Urinary bladder (tissue), 4 donors: ENCODE measurements around the gene SH3PXD2B. TPM values are rescaled to one million over a fixed set of nuclear protein-coding genes. Genes with fewer than 3 reads are reported as not detected.
"Not testable (repeated sequence)": the region's sequence is repeated elsewhere in the genome, so short reads cannot be mapped to it uniquely, and the experiment has no call there.

Experiments
- DNase-seq: peaks from one replicate; pipeline ENCODE4 v3.0.0-alpha.2; 2015; ENCODE audit errors: extremely low spot score
- H3K27ac ChIP-seq: one replicate; pipeline ENCODE4 v1.5.1; 2013; ENCODE audit warnings: low read depth, mild to moderate bottlenecking, moderate library complexity
- H3K36me3 ChIP-seq: one replicate; pipeline ENCODE4 v1.6.1; 2013; ENCODE audit warnings: mild to moderate bottlenecking, moderate library complexity; ENCODE audit not compliant: insufficient read depth
- H3K4me1 ChIP-seq: one replicate; pipeline ENCODE4 v1.6.1; 2013; ENCODE audit warnings: mild to moderate bottlenecking, moderate library complexity; ENCODE audit not compliant: insufficient read depth
- H3K4me3 ChIP-seq: one replicate; pipeline ENCODE4 v1.5.1; 2013; ENCODE audit warnings: low read depth, low read length
- WGBS: extraction: QIAGEN DNeasy Blood & Tissue Kit; methylation state at CpG from one replicate; pipeline ENCODE4 v1.1.7; 2013; 5-methylcytosine and 5-hydroxymethylcytosine counted together
- polyA plus RNA-seq: library from polyadenylated mRNA; stranded (reverse); fragments of 200-250 nt; gene quantifications from one replicate; pipeline ENCODE4 v1.2.3, GENCODE V29; 2013
- total RNA-seq: library from RNA; depleted of rRNA; stranded (reverse); fragments of >200 nt; gene quantifications from one replicate; pipeline ENCODE4 v1.2.3, GENCODE V29; 2014
- donor health status: healthy with polysubstance abuse.
- donor health status: healthy.

Gene SH3PXD2B
- total and polyA plus RNA-seq, 2 donors = 24.3 to 39.4 TPM

GRCh38 chr5:172370648-172371545 is 83.4 kb downstream of the SH3PXD2B start:
- Histone ChIP-seq H3K4me3 (no peak overlapping the region), H3K36me3 (no peaks in the 10 kb centered on the region), H3K4me1 (no peaks in the 10 kb centered on the region), H3K27ac (no peak overlapping the region)
- 63% methylated on average over 4 of the region's 4 CpGs for WGBS
- no peak for DNase-seq

GRCh38 chr5:172370237-172370640 is 84.1 kb downstream of the SH3PXD2B start:
- 78% methylated on average over 4 of the region's 4 CpGs for WGBS
- DNase-seq = no peak
- no peaks in the 10 kb centered on the region for H3K36me3 ChIP-seq
- H3K4me1 ChIP-seq = no peaks in the 10 kb centered on the region
- H3K4me3 ChIP-seq = no peak overlapping the region
- H3K27ac ChIP-seq = no peak overlapping the region

- H3K4me1 ChIP-seq, H3K4me3 ChIP-seq, DNase-seq, H3K36me3 ChIP-seq, H3K27ac ChIP-seq: not testable (repeated sequence)
- 98% methylated on average over 3 of the region's 3 CpGs for WGBS
These were observed 85.6 kb downstream of the SH3PXD2B start for GRCh38 chr5:172368699-172369098.

GRCh38 chr5:172365948-172366608 is 88.2 kb downstream of the SH3PXD2B start:
- DNase-seq = no peak
- H3K4me3 ChIP-seq = no peak overlapping the region
- H3K4me1 ChIP-seq = no peaks in the 10 kb centered on the region
- WGBS = 94% methylated on average over 4 of the region's 4 CpGs
- H3K27ac ChIP-seq = no peak overlapping the region
- H3K36me3 ChIP-seq = no peaks in the 10 kb centered on the region

- Histone ChIP-seq H3K4me3 (no peak overlapping the region), H3K36me3 (no peaks in the 10 kb centered on the region), H3K27ac (no peak overlapping the region), H3K4me1 (no peaks in the 10 kb centered on the region)
- WGBS = 91% methylated on average over 2 of the region's 2 CpGs
- no peak for DNase-seq
These were observed 89.6 kb downstream of the SH3PXD2B start for GRCh38 chr5:172364773-172365172.

- Histone ChIP-seq H3K4me1 (no peaks in the 10 kb centered on the region), H3K4me3 (no peak overlapping the region), H3K27ac (no peak overlapping the region), H3K36me3 (no peaks in the 10 kb centered on the region)
- 94% methylated on average over 4 of the region's 4 CpGs for WGBS
- no peak for DNase-seq
These were observed 91.6 kb downstream of the SH3PXD2B start for GRCh38 chr5:172362755-172363154.

- Histone ChIP-seq H3K4me3 (no peak overlapping the region), H3K27ac (no peak overlapping the region), H3K36me3 (no peaks in the 10 kb centered on the region), H3K4me1 (no peaks in the 10 kb centered on the region)
- 73% methylated on average over 9 of the region's 9 CpGs for WGBS
- DNase-seq = no peak
These were observed 92.6 kb downstream of the SH3PXD2B start for GRCh38 chr5:172361566-172362238.

DNA sequence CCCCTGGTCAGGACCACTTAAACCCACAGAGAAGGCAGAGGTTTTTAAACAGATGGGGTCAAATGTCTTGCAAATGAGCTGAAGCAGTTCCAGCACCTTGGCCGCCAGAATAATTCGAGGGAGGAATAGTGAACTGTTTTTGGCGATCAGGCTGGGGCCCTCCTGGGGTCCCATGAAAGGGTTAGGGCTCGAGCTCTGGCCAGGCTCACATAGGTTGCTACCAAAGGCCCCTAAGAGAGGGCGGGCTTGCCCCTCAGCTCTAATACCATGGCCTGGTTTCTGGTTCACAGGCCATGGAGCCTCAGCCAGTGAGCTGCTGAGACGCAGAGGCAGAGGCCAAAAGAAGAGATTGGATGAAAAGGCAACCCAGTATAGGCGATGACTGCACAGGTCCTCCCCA is 96.0 kb downstream of the SH3PXD2B start:
- no peaks in the 10 kb centered on the region for H3K4me1 ChIP-seq
- no peak overlapping the region for H3K4me3 ChIP-seq
- no peak for DNase-seq
- WGBS = 89% methylated on average over 7 of the region's 7 CpGs
- H3K36me3 ChIP-seq = no peaks in the 10 kb centered on the region
- no peak overlapping the region for H3K27ac ChIP-seq

GRCh38 chr5:172356527-172356926 is 97.8 kb downstream of the SH3PXD2B start:
- DNase-seq = no peak
- WGBS = 96% methylated on average over 10 of the region's 10 CpGs
- H3K27ac ChIP-seq = no peak overlapping the region
- no peak overlapping the region for H3K4me3 ChIP-seq
- H3K36me3 ChIP-seq = no peaks in the 10 kb centered on the region
- H3K4me1 ChIP-seq = no peaks in the 10 kb centered on the region

DNA sequence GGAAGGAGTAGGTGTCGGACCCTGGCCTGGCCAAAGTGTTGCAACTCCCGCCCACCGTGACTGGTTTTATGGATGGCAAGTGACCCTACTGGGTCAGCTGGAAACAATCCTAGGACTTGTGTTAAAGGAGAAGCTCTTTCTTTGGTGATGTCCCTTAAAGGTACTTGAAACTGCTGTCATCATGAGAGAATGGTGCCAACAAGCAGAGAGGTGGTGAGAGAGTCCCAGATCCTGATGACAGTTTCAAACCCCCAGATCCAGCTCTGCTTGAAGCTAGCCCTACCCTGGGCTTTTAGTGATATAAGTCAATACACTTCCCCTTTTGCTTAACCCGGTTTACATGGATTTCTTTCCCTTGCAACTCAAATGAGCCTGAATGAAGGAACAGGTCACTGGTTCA is 98.3 kb downstream of the SH3PXD2B start:
- no peak overlapping the region for H3K27ac ChIP-seq
- WGBS = 77% methylated on average over 4 of the region's 4 CpGs
- no peaks in the 10 kb centered on the region for H3K4me1 ChIP-seq
- no peak for DNase-seq
- no peak overlapping the region for H3K4me3 ChIP-seq
- H3K36me3 ChIP-seq = no peaks in the 10 kb centered on the region

- Histone ChIP-seq H3K4me1 (no peaks in the 10 kb centered on the region), H3K27ac (no peak overlapping the region), H3K4me3 (no peak overlapping the region), H3K36me3 (no peaks in the 10 kb centered on the region)
- no peak for DNase-seq
- 90% methylated on average over 10 of the region's 10 CpGs for WGBS
These were observed 100.5 kb downstream of the SH3PXD2B start for GRCh38 chr5:172353846-172354245.

DNA sequence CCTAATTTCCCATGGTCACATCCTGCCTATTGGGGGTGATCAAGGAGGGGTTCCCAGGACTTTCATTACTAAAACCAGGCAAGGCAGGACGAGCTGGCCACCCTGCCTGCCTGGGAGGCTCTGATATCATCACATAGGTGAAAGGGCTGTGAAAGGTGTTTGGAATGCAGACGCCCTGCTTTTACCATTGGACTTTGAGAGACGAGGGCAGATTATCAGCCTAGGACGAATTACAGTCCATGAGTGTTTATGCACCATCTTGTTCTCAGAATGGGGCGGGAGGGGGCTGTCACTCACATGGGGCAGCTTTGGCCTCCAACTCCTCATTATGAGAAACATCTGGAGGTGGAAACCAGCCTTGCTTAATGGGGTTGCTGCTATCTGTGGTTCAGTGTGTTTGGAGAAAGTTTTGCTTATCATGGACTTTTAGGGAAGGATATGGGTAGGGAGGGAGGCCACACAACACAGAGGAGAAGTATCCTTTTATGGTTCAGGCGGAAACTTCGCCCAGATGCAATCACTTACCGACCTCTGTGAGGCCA is 101.0 kb downstream of the SH3PXD2B start:
- no peak for DNase-seq
- no peak overlapping the region for H3K27ac ChIP-seq

GRCh38 chr5:172352526-172352925 is 101.8 kb downstream of the SH3PXD2B start:
- 93% methylated on average over 7 of the region's 7 CpGs for WGBS
- not testable (repeated sequence) for H3K36me3 ChIP-seq, H3K27ac ChIP-seq, H3K4me1 ChIP-seq, DNase-seq, H3K4me3 ChIP-seq

More for the DNA sequence above, 101.0 kb downstream of the SH3PXD2B start:
- Histone ChIP-seq H3K4me1 (no peaks in the 10 kb centered on the region), H3K4me3 (no peak overlapping the region), H3K36me3 (no peaks in the 10 kb centered on the region)
- 69% methylated on average over 8 of the region's 8 CpGs for WGBS
